Memory B cell (primary cell): ENCODE data around the gene OR4F6.
"Not testable (repeated sequence)": the region's sequence is repeated elsewhere in the genome, so short reads cannot be mapped to it uniquely, and the experiment has no call there.

Experiments
- ATAC-seq: fragments of 150-1000 bp; cut with Tn5 transposase; 2 replicates; pipeline ENCODE4 v1.10.0; 2021; ENCODE audit warnings: low read depth, mild to moderate bottlenecking, moderate library complexity
- DNase-seq, 2 donors: peaks; one replicate each; pipeline ENCODE4 v3.0.0; 2022; ENCODE audit warnings: low spot score in 2 of 2
- H3K27ac Mint-ChIP-seq: one replicate; pipeline ENCODE4 v1.8.0; 2022; ENCODE audit warnings: mild to moderate bottlenecking, moderate library complexity, mixed read lengths
- H3K27me3 Mint-ChIP-seq: one replicate; pipeline ENCODE4 v1.8.0; 2022; ENCODE audit warnings: mixed read lengths
- H3K36me3 Mint-ChIP-seq: one replicate; pipeline ENCODE4 v1.8.0; 2022; ENCODE audit warnings: mild to moderate bottlenecking, mixed read lengths
- H3K4me1 Mint-ChIP-seq: one replicate; pipeline ENCODE4 v1.8.0; 2022; ENCODE audit warnings: mixed read lengths
- H3K4me3 Mint-ChIP-seq: one replicate; pipeline ENCODE4 v1.8.0; 2022; ENCODE audit warnings: mild to moderate bottlenecking, moderate library complexity, mixed read lengths
- H3K9me3 Mint-ChIP-seq: one replicate; pipeline ENCODE4 v1.8.0; 2022; ENCODE audit warnings: mixed read lengths

OR4F6 gene

GRCh38 chr15:101788503-101789269 is 14.6 kb upstream of the OR4F6 start:
- H3K9me3 Mint-ChIP-seq, H3K4me1 Mint-ChIP-seq: not testable (repeated sequence)

GRCh38 chr15:101790748-101791147 is 12.6 kb upstream of the OR4F6 start:
- ATAC-seq, H3K27ac Mint-ChIP-seq, H3K4me3 Mint-ChIP-seq, H3K36me3 Mint-ChIP-seq, H3K9me3 Mint-ChIP-seq, H3K27me3 Mint-ChIP-seq, H3K4me1 Mint-ChIP-seq, DNase-seq: not testable (repeated sequence)

More at GRCh38 chr15:101788503-101789269, 14.6 kb upstream of the OR4F6 start:
- H3K27ac Mint-ChIP-seq, H3K36me3 Mint-ChIP-seq, DNase-seq, ATAC-seq, H3K27me3 Mint-ChIP-seq, H3K4me3 Mint-ChIP-seq: not testable (repeated sequence)

- not testable (repeated sequence) for H3K36me3 Mint-ChIP-seq, ATAC-seq, H3K9me3 Mint-ChIP-seq, H3K27ac Mint-ChIP-seq, H3K4me3 Mint-ChIP-seq, DNase-seq, H3K4me1 Mint-ChIP-seq
- H3K27me3 Mint-ChIP-seq: peaks cover 11% of the 10 kb centered on the region
Measured at GRCh38 chr15:101793981-101794380, 9.3 kb upstream of the OR4F6 start.

GRCh38 chr15:101795455-101795854 is 7.9 kb upstream of the OR4F6 start:
- no peak overlapping the region for H3K4me3 Mint-ChIP-seq
- DNase-seq (no peak), ATAC-seq (no peak)
- no peaks in the 10 kb centered on the region for H3K4me1 Mint-ChIP-seq
- H3K36me3 Mint-ChIP-seq: no peaks in the 10 kb centered on the region
- peaks cover 11% of the 10 kb centered on the region for H3K27me3 Mint-ChIP-seq
- H3K27ac Mint-ChIP-seq: no peak overlapping the region
- H3K9me3 Mint-ChIP-seq: no peaks in the 10 kb centered on the region

GRCh38 chr15:101799665-101800064 is 3.6 kb upstream of the OR4F6 start:
- H3K27ac Mint-ChIP-seq: no peak overlapping the region
- H3K4me3 Mint-ChIP-seq: no peak overlapping the region
- no peak for DNase-seq
- no peaks in the 10 kb centered on the region for H3K36me3 Mint-ChIP-seq
- H3K27me3 Mint-ChIP-seq: peaks cover 16% of the 10 kb centered on the region
- H3K4me1 Mint-ChIP-seq: no peaks in the 10 kb centered on the region
- no peaks in the 10 kb centered on the region for H3K9me3 Mint-ChIP-seq
- no peak for ATAC-seq

- Mint-ChIP-seq H3K27ac (no peak overlapping the region), H3K4me1 (no peaks in the 10 kb centered on the region), H3K4me3 (no peak overlapping the region)
Measured at GRCh38 chr15:101801048-101801447, 2.3 kb upstream of the OR4F6 start.

GRCh38 chr15:101803676-101804075 is 367 bp downstream of the OR4F6 start:
- Mint-ChIP-seq H3K27me3 (peaks cover 14% of the 10 kb centered on the region), H3K36me3 (no peaks in the 10 kb centered on the region), H3K4me3 (no peak overlapping the region), H3K4me1 (no peaks in the 10 kb centered on the region), H3K27ac (no peak overlapping the region), H3K9me3 (no peaks in the 10 kb centered on the region)
- ATAC-seq (no peak), DNase-seq (no peak)

More at GRCh38 chr15:101801048-101801447, 2.3 kb upstream of the OR4F6 start:
- peaks cover 16% of the 10 kb centered on the region for H3K27me3 Mint-ChIP-seq
- H3K9me3 Mint-ChIP-seq: no peaks in the 10 kb centered on the region
- no peak for DNase-seq
- no peak for ATAC-seq
- no peaks in the 10 kb centered on the region for H3K36me3 Mint-ChIP-seq

GRCh38 chr15:101804375-101804774 is 1.1 kb downstream of the OR4F6 start:
- Mint-ChIP-seq H3K36me3 (no peaks in the 10 kb centered on the region), H3K9me3 (no peaks in the 10 kb centered on the region), H3K27me3 (peaks cover 14% of the 10 kb centered on the region), H3K4me3 (no peak overlapping the region), H3K4me1 (no peaks in the 10 kb centered on the region), H3K27ac (no peak overlapping the region)
- DNase-seq (no peak), ATAC-seq (no peak)

GRCh38 chr15:101804941-101805340 is 1.6 kb downstream of the OR4F6 start:
- H3K9me3 Mint-ChIP-seq: no peaks in the 10 kb centered on the region
- DNase-seq (no peak), ATAC-seq (no peak)
- H3K4me3 Mint-ChIP-seq: no peak overlapping the region
- H3K36me3 Mint-ChIP-seq: no peaks in the 10 kb centered on the region
- H3K27me3 Mint-ChIP-seq: peaks cover 16% of the 10 kb centered on the region
- H3K27ac Mint-ChIP-seq: no peak overlapping the region
- H3K4me1 Mint-ChIP-seq: no peaks in the 10 kb centered on the region

GRCh38 chr15:101805605-101806345 is 2.5 kb downstream of the OR4F6 start:
- H3K4me1 Mint-ChIP-seq: no peaks in the 10 kb centered on the region
- H3K27ac Mint-ChIP-seq: no peak overlapping the region
- H3K27me3 Mint-ChIP-seq: peaks cover 19% of the 10 kb centered on the region
- H3K36me3 Mint-ChIP-seq: no peaks in the 10 kb centered on the region
- ATAC-seq: no peak
- no peak for DNase-seq
- H3K9me3 Mint-ChIP-seq: no peaks in the 10 kb centered on the region
- H3K4me3 Mint-ChIP-seq: no peak overlapping the region

- ATAC-seq (no peak), DNase-seq (no peak)
- no peak overlapping the region for H3K27ac Mint-ChIP-seq
- peaks cover 20% of the 10 kb centered on the region for H3K27me3 Mint-ChIP-seq
- no peak overlapping the region for H3K4me3 Mint-ChIP-seq
- no peaks in the 10 kb centered on the region for H3K4me1 Mint-ChIP-seq
- H3K36me3 Mint-ChIP-seq: no peaks in the 10 kb centered on the region
- H3K9me3 Mint-ChIP-seq: no peaks in the 10 kb centered on the region
Measured at GRCh38 chr15:101807345-101807945, 4.1 kb downstream of the OR4F6 start.

GRCh38 chr15:101808201-101808600 is 4.9 kb downstream of the OR4F6 start:
- Mint-ChIP-seq H3K4me1 (no peaks in the 10 kb centered on the region), H3K9me3 (no peaks in the 10 kb centered on the region), H3K4me3 (no peak overlapping the region), H3K27me3 (peaks cover 20% of the 10 kb centered on the region), H3K27ac (no peak overlapping the region), H3K36me3 (no peaks in the 10 kb centered on the region)
- DNase-seq: no peak
- no peak for ATAC-seq

- Mint-ChIP-seq H3K4me3 (no peak overlapping the region), H3K4me1 (no peaks in the 10 kb centered on the region), H3K36me3 (no peaks in the 10 kb centered on the region), H3K27me3 (peaks cover 14% of the 10 kb centered on the region), H3K9me3 (no peaks in the 10 kb centered on the region), H3K27ac (no peak overlapping the region)
- DNase-seq (no peak), ATAC-seq (no peak)
Measured at GRCh38 chr15:101810456-101810855, 7.1 kb downstream of the OR4F6 start.

GRCh38 chr15:101810876-101811275 is 7.6 kb downstream of the OR4F6 start:
- ATAC-seq (no peak), DNase-seq (no peak)
- Mint-ChIP-seq H3K36me3 (no peaks in the 10 kb centered on the region), H3K27me3 (peaks cover 11% of the 10 kb centered on the region), H3K4me1 (no peaks in the 10 kb centered on the region), H3K27ac (no peak overlapping the region), H3K9me3 (no peaks in the 10 kb centered on the region), H3K4me3 (no peak overlapping the region)
